GM12878 (cell line): ENCODE data around the gene MEF2D. TPM values are rescaled to one million over a fixed set of nuclear protein-coding genes. Genes with fewer than 3 reads are reported as not detected.

ENCODE experiments used
- ATAC-seq: fragments of 200-7000 bp; cut with Tn5 transposase; 3 replicates; pipeline ENCODE4 v1.9.1; 2020; ENCODE audit warnings: mild to moderate bottlenecking, moderate library complexity
- BruUV-seq: library from RNA; stranded (reverse); fragments of 400-500 nt; replicated peaks from 2 replicates; lab custom pipeline; 2021; lab: Mats Ljungman, UMichigan
- CTCF ChIA-PET: fragments of 300-600 bp; sonication (Branson Sonifier 250); formaldehyde crosslinking; extraction: SDS; loops from one replicate; lab custom pipeline; 2021; ENCODE audit warnings: inconsistent platforms; lab: Yijun Ruan, JAX
- POLR2A ChIA-PET: fragments of 350-600 bp; formaldehyde crosslinking; extraction: SDS; loops from one replicate; lab custom pipeline; 2021; ENCODE audit warnings: inconsistent platforms; lab: Charles Lee
- RAD21 ChIA-PET: fragments of 300-600 bp; sonication (Branson Sonifier 250); formaldehyde crosslinking; loops from one replicate; lab custom pipeline; 2023; ENCODE audit warnings: antibody characterized with exemption; ENCODE audit not compliant: unreplicated experiment; lab: Charles Lee
- SMC1A ChIA-PET: fragments of 300-600 bp; sonication (Branson Sonifier 250); formaldehyde crosslinking; loops from one replicate; lab custom pipeline; 2023; ENCODE audit not compliant: unreplicated experiment, uncharacterized antibody; lab: Charles Lee
- DNase-seq: peaks from one replicate; pipeline ENCODE4 v3.0.0-alpha.2; 2011; ENCODE audit warnings: low read depth, low spot score
- FAIRE-seq: peaks from 3 replicates; lab custom pipeline; 2011; peaks lifted over from hg19 to GRCh38; lab: Jason Lieb, UNC
- H2AFZ ChIP-seq: 2 replicates; pipeline ENCODE4 v1.6.0; 2011; ENCODE audit warnings: low read depth, low read length, control low read depth; ENCODE audit not compliant: control insufficient read depth
- H3K27ac ChIP-seq: 2 replicates; pipeline ENCODE4 v1.5.1; 2011; ENCODE audit warnings: control low read depth; ENCODE audit not compliant: control insufficient read depth, insufficient read depth
- H3K27me3 ChIP-seq, 2 experiments: replicated peaks in 1 of 2; 2 replicates each; pipeline versions ENCODE4 v1.6.0 to v1.6.1; 2011; ENCODE audit warnings: low read length in 1 of 2; ENCODE audit not compliant: control insufficient read depth in 2 of 2, insufficient read depth in 2 of 2
- H3K36me3 ChIP-seq, 2 experiments: 2 replicates each; pipeline ENCODE4 v1.5.1; 2011; ENCODE audit warnings: low read length in 1 of 2; ENCODE audit not compliant: control insufficient read depth in 2 of 2, insufficient read depth in 2 of 2
- H3K4me1 ChIP-seq: 2 replicates; pipeline ENCODE4 v1.6.1; 2011; ENCODE audit warnings: mild to moderate bottlenecking, low read length, moderate library complexity, mixed read lengths; ENCODE audit not compliant: control insufficient read depth, insufficient read depth
- H3K4me2 ChIP-seq: 2 replicates; pipeline ENCODE4 v1.6.0; 2011; ENCODE audit warnings: control low read depth; ENCODE audit not compliant: control insufficient read depth, insufficient read depth
- H3K4me3 ChIP-seq: fragments of 200-600 bp; sonication (generic); 2 replicates; pipeline ENCODE4 v1.5.1; 2016
- H3K79me2 ChIP-seq: 2 replicates; pipeline ENCODE4 v1.6.0; 2011; ENCODE audit warnings: low read length; ENCODE audit not compliant: control insufficient read depth, insufficient read depth
- H3K9ac ChIP-seq: 2 replicates; pipeline ENCODE4 v1.8.0; 2011; ENCODE audit warnings: low read length, control low read depth, mixed read lengths; ENCODE audit not compliant: control insufficient read depth, insufficient read depth
- H3K9me3 ChIP-seq: replicated peaks from 3 replicates; pipeline ENCODE4 v1.5.1; 2011; ENCODE audit warnings: mild to moderate bottlenecking, low read length; ENCODE audit not compliant: control insufficient read depth, insufficient read depth
- H4K20me1 ChIP-seq: 2 replicates; pipeline ENCODE4 v1.6.0; 2011; ENCODE audit not compliant: control insufficient read depth, insufficient read depth
- BCL11A ChIP-seq: IDR thresholded peaks from 2 replicates; pipeline ENCODE4 v1.6.1; 2011; ENCODE audit warnings: low read depth, low read length
- CBX5 ChIP-seq: sonication (generic); IDR thresholded peaks from 2 replicates; pipeline ENCODE4 v1.6.1; 2016; ENCODE audit warnings: low read depth, moderate library complexity, mild to moderate bottlenecking, inconsistent platforms
- DPF2 ChIP-seq: fragments of 450-650 bp; IDR thresholded peaks from 2 replicates; pipeline ENCODE4 v1.6.1; 2017; ENCODE audit warnings: mild to moderate bottlenecking
- EP300 ChIP-seq, 2 experiments: fragments of 150-350 bp in 1 of 2; IDR thresholded peaks; 2 replicates each; pipeline ENCODE4 v1.6.1; 2011 to 2012; ENCODE audit warnings: low read depth in 2 of 2, low read length in 2 of 2, borderline replicate concordance in 1 of 2, improper control_type of control experiment in 1 of 2, inconsistent platforms in 1 of 2; ENCODE audit not compliant: control insufficient read depth in 1 of 2
- NR2C2 ChIP-seq: IDR thresholded peaks from 2 replicates; pipeline ENCODE4 v1.6.1; 2011; ENCODE audit warnings: borderline replicate concordance, low read depth; ENCODE audit not compliant: control insufficient read depth, insufficient read length
- ZBTB40 ChIP-seq: fragments of 450-650 bp; IDR thresholded peaks from 2 replicates; pipeline ENCODE4 v1.6.1; 2016; ENCODE audit warnings: mild to moderate bottlenecking, moderate library complexity, borderline replicate concordance
- WGBS: methylation state at CpG from one replicate; pipeline ENCODE4 v1.1.6; 2016; ENCODE audit warnings: low lambda C conversion rate; ENCODE audit not compliant: insufficient replicate concordance, insufficient coverage; ENCODE audit errors: missing lambda C conversion rate; 5-methylcytosine and 5-hydroxymethylcytosine counted together
- in situ Hi-C: fragments of 300-500 bp; cut with MboI; formaldehyde crosslinking; loops from 9 replicates; pipeline ENCODE4 v1.14.3; 2018; ENCODE audit warnings: mixed read lengths
- intact Hi-C: fragments of 100-400 bp; cut with micrococcal nuclease; formaldehyde crosslinking; loops from one replicate; pipeline ENCODE4 v1.14.2; 2022; ENCODE audit not compliant: unreplicated experiment
- polyA plus RNA-seq, 11 experiments: library from polyadenylated mRNA; depleted of rRNA in 4 of 11; unstranded in 6 of 11; stranded (reverse) in 5 of 11; fragments of >200 nt; fragmentation: Nextera tagmentation in 4 of 11; fragmentation: Illumina TruSeq in 1 of 11; extraction: Ambion mirVana in 4 of 11; extraction: Trizol in 1 of 11; gene quantifications; 1 replicate in 1 of 11; 2 replicates in 10 of 11; pipeline versions ENCODE4 v1.2.1 to v1.2.3, GENCODE V29; 2011 to 2016; ENCODE audit warnings: inconsistent platforms in 2 of 11, missing spikeins in 2 of 11, low read depth in 1 of 11
- total RNA-seq, 4 experiments: library from RNA; depleted of rRNA in 3 of 4; stranded (reverse); fragments of >200 nt in 3 of 4; fragmentation: Illumina TruSeq in 1 of 4; extraction: Trizol in 1 of 4; gene quantifications; 2 replicates each; pipeline versions ENCODE4 v1.2.1 to v1.2.3, GENCODE V29; 2013 to 2021

Gene MEF2D
- total and polyA plus RNA-seq, 10 of the 15 experiments (the other 5 are each of a cell fraction or from before 2014, with no cell fraction given) = 0.61 to 53.0 (median 15.2) TPM

DNA sequence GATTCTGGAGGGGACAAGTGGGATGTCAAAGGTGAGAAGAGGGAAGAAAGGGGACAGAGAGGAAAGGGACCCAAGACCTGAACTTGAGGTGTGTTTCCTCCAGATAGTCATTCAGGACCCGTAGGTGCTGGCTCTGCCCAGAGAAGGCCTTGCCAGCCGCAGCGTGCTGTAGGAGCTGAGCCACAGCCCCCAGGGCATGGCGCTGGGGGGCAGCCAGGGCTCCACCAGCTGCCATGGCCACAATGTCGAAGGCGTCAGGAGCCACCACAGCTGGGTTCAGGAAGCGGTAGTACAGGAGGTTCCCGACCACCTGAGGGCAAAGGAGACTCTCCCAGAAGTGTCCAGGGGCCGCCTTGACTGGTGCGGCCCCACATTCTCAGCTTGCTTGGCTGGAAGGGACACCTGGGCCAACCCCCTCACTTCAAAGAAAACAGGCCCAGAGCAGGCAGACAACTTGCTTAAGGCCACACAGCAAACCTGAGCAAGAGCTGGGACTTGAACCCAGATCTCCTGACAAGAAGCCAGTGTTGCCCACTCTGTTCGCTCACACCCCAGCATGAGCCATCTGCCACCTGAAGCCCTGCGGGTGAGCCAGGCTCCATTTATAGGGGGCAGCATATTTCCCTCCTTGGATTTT is 34.0 kb upstream of the MEF2D start (continued):
- TF ChIP-seq ZBTB40 = no peak
- no peak for TF ChIP-seq EP300 (IDR thresholded peaks at IDR 0.05; ENCODE audit: borderline replicate concordance in 1 of 2, control insufficient read depth in 1 of 2, low read depth in 2 of 2, low read length in 2 of 2)
- TF ChIP-seq NR2C2 = no peak

GRCh38 chr1:156533568-156534220 is 33.1 kb upstream of the MEF2D start:
- Histone ChIP-seq H3K27me3 (no peaks in the 10 kb centered on the region), H3K36me3 (no peaks in the 10 kb centered on the region; a peak in 2 of 4 replicates), H3K4me3 (no peak overlapping the region), H4K20me1 (no peaks in the 10 kb centered on the region), H3K4me1 (no peaks in the 10 kb centered on the region), H3K27ac (no peak overlapping the region), H3K9me3 (no peaks in the 10 kb centered on the region), H3K4me2 (no peak overlapping the region), H3K79me2 (no peaks in the 10 kb centered on the region), H3K9ac (no peak overlapping the region), H2AFZ (no peak overlapping the region)
- intact Hi-C loops = no loop called here
- ChIA-PET CTCF (interaction anchor here (1.1 to 1.4 kb wide), 2 partner anchors 53 to 215 kb away, joined by 3 to 5 read pairs; no protein-coding TSS in a partner anchor), SMC1A (interaction anchor here (1.2 kb wide), 1 partner anchor 9 kb away, joined by 3 read pairs; no protein-coding TSS in a partner anchor), POLR2A (interaction anchor here (1.3 kb wide), 1 partner anchor 9 kb away, joined by 3 read pairs; no protein-coding TSS in a partner anchor), RAD21 (interaction anchor here (1.8 kb wide), 1 partner anchor 8 kb away, joined by 5 read pairs; no protein-coding TSS in a partner anchor)
- DNase-seq (no peak), FAIRE-seq (no peak), ATAC-seq (no peak)
- 87% methylated on average over 11 of the region's 11 CpGs for WGBS
- in situ Hi-C loops = no loop called here
- TF ChIP-seq CBX5 (no peak), DPF2 (no peak), BCL11A (no peak)
- no TSS peak for BruUV-seq
